Gastroesophageal sphincter (tissue), 3 donors: ENCODE data around the gene POLE3.
"Not testable (repeated sequence)": the region's sequence is repeated elsewhere in the genome, so short reads cannot be mapped to it uniquely, and the experiment has no call there.

ENCODE experiments used
- EP300 ChIP-seq: sonication (generic); formaldehyde crosslinking; IDR thresholded peaks from one replicate; pipeline ENCODE4 v1.6.1; 2017; ENCODE audit warnings: antibody characterized with exemption, mild to moderate bottlenecking
- POLR2A ChIP-seq, 2 donors: fragments of 450-650 bp; IDR thresholded peaks; one replicate each; pipeline ENCODE4 v1.6.1; 2017; ENCODE audit warnings: antibody characterized with exemption in 2 of 2, mild to moderate bottlenecking in 2 of 2, moderate library complexity in 1 of 2
- TF ChIP-seq, protein P1 (sequence below), 4 experiments: fragments of 200-600 bp in 2 of 4; fragments of 450-650 bp in 2 of 4; sonication (generic) in 1 of 4; IDR thresholded peaks; one replicate each; pipeline ENCODE4 v1.5.1; 2017 to 2019; ENCODE audit warnings: antibody characterized with exemption in 4 of 4, mild to moderate bottlenecking in 2 of 4, moderate library complexity in 2 of 4

DNA sequence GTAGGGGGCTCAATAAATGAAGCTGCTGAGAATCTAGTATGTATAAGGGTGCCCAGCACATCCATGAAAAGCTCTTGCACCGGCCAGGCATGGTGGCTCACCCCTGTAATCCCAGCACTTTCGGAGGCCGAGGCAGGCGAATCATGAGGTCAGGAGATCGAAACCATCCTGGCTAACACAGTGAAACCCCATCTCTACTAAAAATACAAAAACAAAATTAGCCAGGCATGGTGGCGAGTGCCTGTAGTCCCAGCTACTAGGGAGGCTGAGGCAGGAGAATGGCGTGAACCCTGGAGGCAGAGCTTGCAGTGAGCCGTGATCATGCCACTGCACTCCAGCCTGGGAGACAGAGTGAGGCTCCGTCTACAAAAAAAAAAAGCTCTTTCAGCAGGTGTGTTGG is 4.1 kb downstream of the POLE3 start:
- TF ChIP-seq, protein P1, sequence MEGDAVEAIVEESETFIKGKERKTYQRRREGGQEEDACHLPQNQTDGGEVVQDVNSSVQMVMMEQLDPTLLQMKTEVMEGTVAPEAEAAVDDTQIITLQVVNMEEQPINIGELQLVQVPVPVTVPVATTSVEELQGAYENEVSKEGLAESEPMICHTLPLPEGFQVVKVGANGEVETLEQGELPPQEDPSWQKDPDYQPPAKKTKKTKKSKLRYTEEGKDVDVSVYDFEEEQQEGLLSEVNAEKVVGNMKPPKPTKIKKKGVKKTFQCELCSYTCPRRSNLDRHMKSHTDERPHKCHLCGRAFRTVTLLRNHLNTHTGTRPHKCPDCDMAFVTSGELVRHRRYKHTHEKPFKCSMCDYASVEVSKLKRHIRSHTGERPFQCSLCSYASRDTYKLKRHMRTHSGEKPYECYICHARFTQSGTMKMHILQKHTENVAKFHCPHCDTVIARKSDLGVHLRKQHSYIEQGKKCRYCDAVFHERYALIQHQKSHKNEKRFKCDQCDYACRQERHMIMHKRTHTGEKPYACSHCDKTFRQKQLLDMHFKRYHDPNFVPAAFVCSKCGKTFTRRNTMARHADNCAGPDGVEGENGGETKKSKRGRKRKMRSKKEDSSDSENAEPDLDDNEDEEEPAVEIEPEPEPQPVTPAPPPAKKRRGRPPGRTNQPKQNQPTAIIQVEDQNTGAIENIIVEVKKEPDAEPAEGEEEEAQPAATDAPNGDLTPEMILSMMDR (IDR thresholded peaks at IDR 0.05): not testable (repeated sequence)
- not testable (repeated sequence) for TF ChIP-seq POLR2A (IDR thresholded peaks at IDR 0.05); EP300
